Activated CD8-positive, alpha-beta T cell treated with anti-CD3 and anti-CD28 coated beads, Interleukin-2, amount 10 ng/mL, durations not matched to agents 7 days and 5 days (primary cell): Measurements from ENCODE around the gene RSF1. TPM values are rescaled to one million over a fixed set of nuclear protein-coding genes. Genes with fewer than 3 reads are reported as not detected.
"Not testable (repeated sequence)": the region's sequence is repeated elsewhere in the genome, so short reads cannot be mapped to it uniquely, and the experiment has no call there.

ENCODE experiments used
- ATAC-seq: fragments of 150-1000 bp; cut with Tn5 transposase; one replicate; pipeline ENCODE4 v1.10.0; 2021; ENCODE audit warnings: moderate library complexity
- CTCF ChIA-PET: fragments of 350-600 bp; sonication (Branson Sonifier 250); formaldehyde crosslinking; loops from one replicate; lab custom pipeline; 2021; ENCODE audit warnings: antibody characterized with exemption; lab: Charles Lee
- POLR2A ChIA-PET: fragments of 350-600 bp; sonication (Branson Sonifier 250); formaldehyde crosslinking; loops from one replicate; lab custom pipeline; 2021; ENCODE audit warnings: antibody characterized with exemption; lab: Charles Lee
- DNase-seq: peaks from one replicate; pipeline ENCODE4 v3.0.0-alpha.2; 2020
- H3K27ac Mint-ChIP-seq: one replicate; pipeline ENCODE4 v1.8.0; 2021; ENCODE audit warnings: mild to moderate bottlenecking, mixed read lengths
- H3K27me3 Mint-ChIP-seq: one replicate; pipeline ENCODE4 v1.8.0; 2021; ENCODE audit warnings: low read depth, mixed read lengths
- H3K36me3 Mint-ChIP-seq: one replicate; pipeline ENCODE4 v1.8.0; 2021; ENCODE audit warnings: low read depth, mixed read lengths
- H3K4me1 Mint-ChIP-seq: one replicate; pipeline ENCODE4 v1.8.0; 2021; ENCODE audit warnings: low read depth, mixed read lengths
- H3K4me3 Mint-ChIP-seq: one replicate; pipeline ENCODE4 v1.8.0; 2021; ENCODE audit warnings: mild to moderate bottlenecking, mixed read lengths
- H3K9me3 Mint-ChIP-seq: one replicate; pipeline ENCODE4 v1.8.0; 2022; ENCODE audit warnings: mixed read lengths; ENCODE audit not compliant: insufficient read depth
- total RNA-seq, 2 experiments: library from RNA; stranded (reverse); gene quantifications; one replicate each; pipeline ENCODE4 v1.2.3, GENCODE V29; 2021

RSF1 gene
- total RNA-seq, 2 experiments from 2014 or later = 41.1 to 49.1 TPM

GRCh38 chr11:77833302-77833701 lies 12.8 kb upstream of the RSF1 start:
- DNase-seq (no peak), ATAC-seq (peak; percentile 42)
- CTCF ChIA-PET = no interaction called here
- H3K4me3 Mint-ChIP-seq = no peak overlapping the region
- H3K27ac Mint-ChIP-seq = no peak overlapping the region
- POLR2A ChIA-PET = no interaction called here
- H3K9me3 Mint-ChIP-seq = no peaks in the 10 kb centered on the region
- H3K27me3 Mint-ChIP-seq = no peaks in the 10 kb centered on the region
- H3K4me1 Mint-ChIP-seq = peaks cover 8% of the 10 kb centered on the region
- H3K36me3 Mint-ChIP-seq = peaks cover 2% of the 10 kb centered on the region

- ATAC-seq (no peak), DNase-seq (no peak)
- ChIA-PET POLR2A (no interaction called here), CTCF (no interaction called here)
- H3K4me1 Mint-ChIP-seq = peaks cover 8% of the 10 kb centered on the region
- H3K9me3 Mint-ChIP-seq = no peaks in the 10 kb centered on the region
- H3K4me3 Mint-ChIP-seq = no peak overlapping the region
- peaks cover 2% of the 10 kb centered on the region for H3K36me3 Mint-ChIP-seq
- no peaks in the 10 kb centered on the region for H3K27me3 Mint-ChIP-seq
- H3K27ac Mint-ChIP-seq = no peak overlapping the region
Measured at GRCh38 chr11:77828926-77829325, 8.4 kb upstream of the RSF1 start.

GRCh38 chr11:77823775-77824174 lies 3.3 kb upstream of the RSF1 start:
- Mint-ChIP-seq H3K27me3 (no peaks in the 10 kb centered on the region), H3K4me1 (peaks cover 13% of the 10 kb centered on the region), H3K36me3 (peaks cover 5% of the 10 kb centered on the region), H3K27ac (no peak overlapping the region), H3K4me3 (no peak overlapping the region), H3K9me3 (no peaks in the 10 kb centered on the region)
- POLR2A ChIA-PET = no interaction called here
- CTCF ChIA-PET = interaction anchor here (1.4 kb wide), 1 partner anchor 176 kb away, joined by 3 read pairs; no protein-coding TSS in a partner anchor
- DNase-seq (no peak), ATAC-seq (no peak)

GRCh38 chr11:77822126-77822525 lies 1.6 kb upstream of the RSF1 start:
- H3K36me3 Mint-ChIP-seq, H3K4me3 Mint-ChIP-seq, H3K9me3 Mint-ChIP-seq, H3K27me3 Mint-ChIP-seq, ATAC-seq, POLR2A ChIA-PET, H3K27ac Mint-ChIP-seq, DNase-seq: not testable (repeated sequence)
- CTCF ChIA-PET = interaction anchor here (0.7 to 4.0 kb wide), 3 partner anchors 173 to 743 kb away, joined by 3 to 25 read pairs (median 3); partner anchors contain the start of gene INTS4
- H3K4me1 Mint-ChIP-seq = peaks cover 24% of the 10 kb centered on the region

- Mint-ChIP-seq H3K9me3 (no peaks in the 10 kb centered on the region), H3K36me3 (peaks cover 13% of the 10 kb centered on the region), H3K4me1 (peaks cover 29% of the 10 kb centered on the region), H3K4me3 (peak overlapping the region; percentile 97), H3K27ac (peak overlapping the region; percentile 87), H3K27me3 (no peaks in the 10 kb centered on the region)
- POLR2A ChIA-PET = no interaction called here
- DNase-seq = peak; percentile 24
- CTCF ChIA-PET = interaction anchor here (0.7 to 4.0 kb wide), 3 partner anchors 173 to 743 kb away, joined by 3 to 25 read pairs (median 3); partner anchors contain the start of gene INTS4
- no peak for ATAC-seq
Measured at GRCh38 chr11:77821349-77821851, 878 bp upstream of the RSF1 start.

- Mint-ChIP-seq H3K9me3 (peaks cover 11% of the 10 kb centered on the region), H3K4me1 (peaks cover 35% of the 10 kb centered on the region), H3K27me3 (no peaks in the 10 kb centered on the region), H3K27ac (peak overlapping the region; percentile 93), H3K36me3 (peaks cover 18% of the 10 kb centered on the region), H3K4me3 (peak overlapping the region; percentile 97)
- peak; percentile 46 for DNase-seq
- ATAC-seq = peak; percentile 10
- CTCF ChIA-PET = interaction anchor here (1.1 to 4.0 kb wide), 3 partner anchors 173 to 180 kb away, joined by 4 to 25 read pairs (median 5); partner anchors contain the start of gene INTS4
- POLR2A ChIA-PET = interaction anchor here (0.7 to 3.3 kb wide), 3 partner anchors 175 to 179 kb away, joined by 3 to 17 read pairs (median 5); partner anchors contain the start of gene INTS4
Measured at GRCh38 chr11:77819921-77820564, 479 bp downstream of the RSF1 start.

- ChIA-PET CTCF (interaction anchor here (0.9 to 4.0 kb wide), 3 partner anchors 175 to 180 kb away, joined by 3 to 25 read pairs (median 5); partner anchors contain the start of gene INTS4), POLR2A (interaction anchor here (1.5 to 3.3 kb wide), 2 partner anchors 175 to 177 kb away, joined by 5 to 17 read pairs; partner anchors contain the start of gene INTS4)
- H3K27me3 Mint-ChIP-seq = no peaks in the 10 kb centered on the region
- H3K36me3 Mint-ChIP-seq = peaks cover 22% of the 10 kb centered on the region
- peak overlapping the region; percentile 93 for H3K27ac Mint-ChIP-seq
- peak overlapping the region; percentile 97 for H3K4me3 Mint-ChIP-seq
- ATAC-seq = peak; percentile 73
- DNase-seq = peak; percentile 91
- peaks cover 15% of the 10 kb centered on the region for H3K9me3 Mint-ChIP-seq
- peaks cover 39% of the 10 kb centered on the region for H3K4me1 Mint-ChIP-seq
Measured at GRCh38 chr11:77819411-77819920, 1.1 kb downstream of the RSF1 start.

- peaks cover 15% of the 10 kb centered on the region for H3K9me3 Mint-ChIP-seq
Measured at GRCh38 chr11:77815459-77815858, 5.1 kb downstream of the RSF1 start.

GRCh38 chr11:77814848-77815247 lies 5.7 kb downstream of the RSF1 start:
- Mint-ChIP-seq H3K36me3 (peaks cover 48% of the 10 kb centered on the region), H3K27me3 (no peaks in the 10 kb centered on the region), H3K4me3 (no peak overlapping the region), H3K4me1 (peaks cover 35% of the 10 kb centered on the region), H3K9me3 (peaks cover 15% of the 10 kb centered on the region), H3K27ac (no peak overlapping the region)
- DNase-seq = no peak
- ChIA-PET CTCF (no interaction called here), POLR2A (interaction anchor here (0.7 kb wide), 1 partner anchor 11 kb away, joined by 3 read pairs; no protein-coding TSS in a partner anchor)
- ATAC-seq = no peak

More at GRCh38 chr11:77815459-77815858, 5.1 kb downstream of the RSF1 start:
- no peak for DNase-seq
- CTCF ChIA-PET = no interaction called here
- POLR2A ChIA-PET = interaction anchor here (0.7 kb wide), 1 partner anchor 11 kb away, joined by 3 read pairs; no protein-coding TSS in a partner anchor
- H3K36me3 Mint-ChIP-seq = peaks cover 42% of the 10 kb centered on the region
- peaks cover 35% of the 10 kb centered on the region for H3K4me1 Mint-ChIP-seq
- no peak for ATAC-seq
- H3K27ac Mint-ChIP-seq = no peak overlapping the region
- no peak overlapping the region for H3K4me3 Mint-ChIP-seq
- H3K27me3 Mint-ChIP-seq = no peaks in the 10 kb centered on the region

GRCh38 chr11:77813256-77813655 lies 7.3 kb downstream of the RSF1 start:
- Mint-ChIP-seq H3K36me3 (peaks cover 50% of the 10 kb centered on the region), H3K9me3 (peaks cover 15% of the 10 kb centered on the region), H3K4me1 (peaks cover 28% of the 10 kb centered on the region), H3K4me3 (no peak overlapping the region), H3K27me3 (no peaks in the 10 kb centered on the region), H3K27ac (no peak overlapping the region)
- no peak for ATAC-seq
- CTCF ChIA-PET = no interaction called here
- DNase-seq = no peak
- POLR2A ChIA-PET = no interaction called here

- peaks cover 2% of the 10 kb centered on the region for H3K4me1 Mint-ChIP-seq
- H3K4me3 Mint-ChIP-seq = no peak overlapping the region
- ChIA-PET POLR2A (no interaction called here), CTCF (interaction anchor here (1.3 kb wide), 1 partner anchor 31 kb away, joined by 4 read pairs; no protein-coding TSS in a partner anchor)
- H3K27me3 Mint-ChIP-seq = no peaks in the 10 kb centered on the region
- peaks cover 27% of the 10 kb centered on the region for H3K36me3 Mint-ChIP-seq
- no peaks in the 10 kb centered on the region for H3K9me3 Mint-ChIP-seq
- ATAC-seq (no peak), DNase-seq (no peak)
- no peak overlapping the region for H3K27ac Mint-ChIP-seq
Measured at GRCh38 chr11:77806993-77807392, 13.5 kb downstream of the RSF1 start.
